HUES64 (cell line): ENCODE results near the gene DMP1. TPM values are rescaled to one million over a fixed set of nuclear protein-coding genes. Genes with fewer than 3 reads are reported as not detected.

Experiments used
- H3K27ac ChIP-seq: 2 replicates; pipeline ENCODE4 v1.7.0; 2013; ENCODE audit warnings: low read depth, low read length, inconsistent platforms
- H3K27me3 ChIP-seq: 2 replicates; pipeline ENCODE4 v1.6.1; 2013; ENCODE audit warnings: mild to moderate bottlenecking, low read length; ENCODE audit not compliant: insufficient read depth
- H3K36me3 ChIP-seq: 2 replicates; pipeline ENCODE4 v1.6.1; 2013; ENCODE audit warnings: mild to moderate bottlenecking, low read length; ENCODE audit not compliant: insufficient read depth
- H3K4me1 ChIP-seq: 2 replicates; pipeline ENCODE4 v1.6.1; 2013; ENCODE audit warnings: mild to moderate bottlenecking, low read length, moderate library complexity; ENCODE audit not compliant: insufficient read depth
- H3K4me3 ChIP-seq: 2 replicates; pipeline ENCODE4 v1.5.1; 2013; ENCODE audit warnings: mild to moderate bottlenecking, low read length, moderate library complexity
- H3K9ac ChIP-seq: 2 replicates; pipeline ENCODE4 v1.6.1; 2013; ENCODE audit warnings: mild to moderate bottlenecking, low read depth, low read length
- H3K9me3 ChIP-seq: 2 replicates; pipeline ENCODE4 v1.6.1; 2013; ENCODE audit warnings: low read depth, low read length; ENCODE audit not compliant: insufficient read depth
- WGBS: fragments of 150-250, 120-280 bp; methylation state at CpG from one replicate; pipeline ENCODE4 v1.1.7; 2013; ENCODE audit warnings: missing lambda C conversion rate; 5-methylcytosine and 5-hydroxymethylcytosine counted together
- polyA plus RNA-seq, 2 experiments: library from polyadenylated mRNA; stranded (reverse); fragments of 50-300 nt; gene quantifications; one replicate each; pipeline ENCODE4 v1.2.3, GENCODE V29; 2013

DMP1 gene
- 0.10 TPM for polyA plus RNA-seq (2013, experiment 1 of 2)
- not detected for polyA plus RNA-seq (2013, experiment 2 of 2)

GRCh38 chr4:87649980-87650379, at the start of gene DMP1:
Gene DMP1, plus strand, starts transcription at chr4:87650280. Its CDS starts 6,213 bp downstream, at chr4:87656493.
- peaks cover 11% of the 10 kb centered on the region for H3K4me1 ChIP-seq
- H3K9me3 ChIP-seq: no peaks in the 10 kb centered on the region
- 95% methylated on average over 3 of the region's 3 CpGs for WGBS
- H3K9ac ChIP-seq: no peak within 1 kb of the TSS
- no peaks in the 10 kb centered on the region for H3K27me3 ChIP-seq
- no peak within 1 kb of the TSS for H3K27ac ChIP-seq
- no peak within 1 kb of the TSS for H3K4me3 ChIP-seq
- H3K36me3 ChIP-seq: no peaks in the 10 kb centered on the region

DNA sequence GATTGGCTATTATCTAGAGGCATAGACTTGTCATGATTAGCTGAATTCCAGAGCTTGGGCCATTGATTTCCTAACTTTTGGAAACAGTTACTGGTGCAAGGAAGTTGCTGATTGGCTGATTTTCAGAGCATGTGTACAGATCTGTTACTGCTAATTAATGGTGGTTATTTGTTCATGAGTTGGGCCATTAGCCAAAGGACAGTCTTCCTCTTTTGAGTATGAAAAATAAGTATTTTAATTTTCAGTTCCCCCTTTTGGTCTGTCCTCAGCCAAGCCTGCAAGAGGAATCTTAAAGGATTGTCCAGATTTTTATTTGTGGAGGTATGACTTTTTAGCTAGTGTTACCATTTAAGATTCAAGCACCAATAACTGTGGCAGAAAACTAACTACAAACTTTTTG, 48.7 kb upstream of the DMP1 start:
- Histone ChIP-seq H3K4me3 (no peak overlapping the region), H3K9me3 (no peaks in the 10 kb centered on the region; the same call in 1 of the 2 replicates), H3K36me3 (no peaks in the 10 kb centered on the region), H3K27me3 (no peaks in the 10 kb centered on the region), H3K4me1 (peaks cover 5% of the 10 kb centered on the region; the same call in 1 of the 2 replicates), H3K9ac (no peak overlapping the region), H3K27ac (no peak overlapping the region)

DNA sequence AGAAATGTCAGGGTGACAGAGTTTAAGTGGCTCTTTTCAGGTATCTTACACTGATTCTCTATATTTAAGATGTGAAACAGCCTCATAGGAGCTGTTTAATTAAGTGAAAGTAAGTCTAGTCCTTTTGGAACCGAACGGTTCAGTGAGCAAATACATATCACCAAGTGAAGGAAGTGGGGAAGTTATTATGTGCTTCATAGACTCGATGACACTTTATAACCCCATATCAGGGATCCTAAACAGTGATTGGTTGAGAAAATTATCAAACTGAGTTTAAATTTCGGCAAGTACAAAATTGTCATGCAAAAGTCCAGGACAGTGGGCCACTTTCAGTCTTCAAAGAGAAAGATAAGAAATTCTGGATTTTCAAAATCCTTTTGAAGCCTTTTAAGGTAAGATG, 41.9 kb upstream of the DMP1 start, which contains the start of gene DSPP:
DSPP (plus strand) TSS at position 301 of the 400 bp plus-strand sequence. CDS start 2,380 bp downstream, outside the sequence.
- Histone ChIP-seq H3K4me1 (no peaks in the 10 kb centered on the region), H3K9me3 (no peaks in the 10 kb centered on the region), H3K27me3 (no peaks in the 10 kb centered on the region), H3K9ac (no peak within 1 kb of the TSS), H3K4me3 (no peak within 1 kb of the TSS), H3K27ac (no peak within 1 kb of the TSS), H3K36me3 (no peaks in the 10 kb centered on the region)
- WGBS: 97% methylated on average over 3 of the region's 4 CpGs

GRCh38 chr4:87614292-87614890, 35.7 kb upstream of the DMP1 start:
- no peaks in the 10 kb centered on the region for H3K4me1 ChIP-seq
- 94% methylated on average over 4 of the region's 4 CpGs for WGBS
- no peaks in the 10 kb centered on the region for H3K9me3 ChIP-seq
- H3K36me3 ChIP-seq: no peaks in the 10 kb centered on the region
- no peaks in the 10 kb centered on the region for H3K27me3 ChIP-seq
- no peak overlapping the region for H3K4me3 ChIP-seq
- H3K27ac ChIP-seq: no peak overlapping the region
- no peak overlapping the region for H3K9ac ChIP-seq

GRCh38 chr4:87616268-87616667, 33.8 kb upstream of the DMP1 start:
- Histone ChIP-seq H3K36me3 (no peaks in the 10 kb centered on the region), H3K9ac (no peak overlapping the region), H3K27ac (no peak overlapping the region), H3K9me3 (no peaks in the 10 kb centered on the region), H3K4me1 (no peaks in the 10 kb centered on the region), H3K4me3 (no peak overlapping the region), H3K27me3 (no peaks in the 10 kb centered on the region)
- WGBS: 76% methylated on average over 9 of the region's 9 CpGs

GRCh38 chr4:87620086-87620485, 30.0 kb upstream of the DMP1 start:
- no peaks in the 10 kb centered on the region for H3K27me3 ChIP-seq

GRCh38 chr4:87620491-87620890, 29.6 kb upstream of the DMP1 start:
- no peaks in the 10 kb centered on the region for H3K36me3 ChIP-seq
- H3K9me3 ChIP-seq: no peaks in the 10 kb centered on the region
- H3K4me3 ChIP-seq: no peak overlapping the region
- no peak overlapping the region for H3K27ac ChIP-seq
- H3K27me3 ChIP-seq: no peaks in the 10 kb centered on the region
- H3K4me1 ChIP-seq: no peaks in the 10 kb centered on the region
- H3K9ac ChIP-seq: no peak overlapping the region

More at GRCh38 chr4:87620086-87620485, 30.0 kb upstream of the DMP1 start:
- H3K9me3 ChIP-seq: no peaks in the 10 kb centered on the region
- H3K4me3 ChIP-seq: no peak overlapping the region
- H3K9ac ChIP-seq: no peak overlapping the region
- H3K27ac ChIP-seq: no peak overlapping the region
- H3K36me3 ChIP-seq: no peaks in the 10 kb centered on the region
- H3K4me1 ChIP-seq: no peaks in the 10 kb centered on the region
- WGBS: 97% methylated on average over 5 of the region's 6 CpGs

DNA sequence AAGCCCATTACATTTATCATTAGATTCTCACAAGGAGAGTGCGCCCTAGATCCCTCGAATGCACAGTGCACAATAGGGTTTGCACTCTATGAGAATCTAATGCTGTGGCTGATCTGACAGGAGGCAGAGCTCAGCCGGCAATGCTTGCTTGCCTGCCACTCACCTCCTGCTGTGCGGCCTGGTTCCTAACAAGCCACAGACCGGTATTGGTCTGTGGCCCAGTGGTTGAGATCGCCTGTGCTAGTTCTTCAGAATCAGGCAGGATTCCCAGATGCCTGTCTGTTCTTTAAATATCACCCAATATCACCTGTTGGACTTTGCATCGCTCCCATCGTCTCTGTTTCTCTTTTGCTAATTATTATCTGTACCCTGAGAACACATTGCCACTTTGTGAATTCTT, 27.8 kb upstream of the DMP1 start:
- no peaks in the 10 kb centered on the region for H3K36me3 ChIP-seq
- no peaks in the 10 kb centered on the region for H3K9me3 ChIP-seq
- H3K27me3 ChIP-seq: no peaks in the 10 kb centered on the region
- H3K4me1 ChIP-seq: no peaks in the 10 kb centered on the region
- H3K4me3 ChIP-seq: no peak overlapping the region
- H3K27ac ChIP-seq: no peak overlapping the region
- H3K9ac ChIP-seq: no peak overlapping the region
- 72% methylated on average over 8 of the region's 8 CpGs for WGBS

- WGBS: 81% methylated on average over 2 of the region's 2 CpGs
- no peak overlapping the region for H3K27ac ChIP-seq
- H3K9me3 ChIP-seq: no peaks in the 10 kb centered on the region
- no peak overlapping the region for H3K9ac ChIP-seq
- no peaks in the 10 kb centered on the region for H3K4me1 ChIP-seq
- H3K4me3 ChIP-seq: no peak overlapping the region
- no peaks in the 10 kb centered on the region for H3K36me3 ChIP-seq
- H3K27me3 ChIP-seq: no peaks in the 10 kb centered on the region
Observed at GRCh38 chr4:87624698-87625097, 25.4 kb upstream of the DMP1 start.

- Histone ChIP-seq H3K4me3 (no peak overlapping the region), H3K27me3 (no peaks in the 10 kb centered on the region), H3K9me3 (peaks cover 5% of the 10 kb centered on the region; the same call in 1 of the 2 replicates), H3K4me1 (no peaks in the 10 kb centered on the region), H3K36me3 (no peaks in the 10 kb centered on the region), H3K27ac (no peak overlapping the region), H3K9ac (no peak overlapping the region)
Observed at GRCh38 chr4:87631668-87632067, 18.4 kb upstream of the DMP1 start.

- Histone ChIP-seq H3K4me1 (no peaks in the 10 kb centered on the region), H3K36me3 (no peaks in the 10 kb centered on the region), H3K27ac (no peak overlapping the region), H3K9me3 (peaks cover 5% of the 10 kb centered on the region; the same call in 1 of the 2 replicates), H3K9ac (no peak overlapping the region), H3K4me3 (no peak overlapping the region), H3K27me3 (no peaks in the 10 kb centered on the region)
- WGBS: 91% methylated on average over 1 of the region's 1 CpG
Observed at GRCh38 chr4:87632469-87632868, 17.6 kb upstream of the DMP1 start.

- H3K9me3 ChIP-seq: peaks cover 5% of the 10 kb centered on the region; the same call in 1 of the 2 replicates
- H3K4me3 ChIP-seq: no peak overlapping the region
- WGBS: 100% methylated on average over 1 of the region's 2 CpGs
- no peaks in the 10 kb centered on the region for H3K36me3 ChIP-seq
- no peak overlapping the region for H3K27ac ChIP-seq
- no peaks in the 10 kb centered on the region for H3K27me3 ChIP-seq
- H3K9ac ChIP-seq: no peak overlapping the region
- H3K4me1 ChIP-seq: no peaks in the 10 kb centered on the region
Observed at GRCh38 chr4:87633243-87633642, 16.8 kb upstream of the DMP1 start.
